HG02610 (cell line): ENCODE data around the gene CDC42EP3.

Experiments
- ATAC-seq: cut with Tn5 transposase; IDR thresholded peaks from one replicate; pipeline ENCODE4 v1.9.1; 2021; ENCODE audit warnings: mild to moderate bottlenecking, moderate library complexity; ENCODE audit not compliant: unreplicated experiment

CDC42EP3 gene, protein sequence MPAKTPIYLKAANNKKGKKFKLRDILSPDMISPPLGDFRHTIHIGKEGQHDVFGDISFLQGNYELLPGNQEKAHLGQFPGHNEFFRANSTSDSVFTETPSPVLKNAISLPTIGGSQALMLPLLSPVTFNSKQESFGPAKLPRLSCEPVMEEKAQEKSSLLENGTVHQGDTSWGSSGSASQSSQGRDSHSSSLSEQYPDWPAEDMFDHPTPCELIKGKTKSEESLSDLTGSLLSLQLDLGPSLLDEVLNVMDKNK

DNA sequence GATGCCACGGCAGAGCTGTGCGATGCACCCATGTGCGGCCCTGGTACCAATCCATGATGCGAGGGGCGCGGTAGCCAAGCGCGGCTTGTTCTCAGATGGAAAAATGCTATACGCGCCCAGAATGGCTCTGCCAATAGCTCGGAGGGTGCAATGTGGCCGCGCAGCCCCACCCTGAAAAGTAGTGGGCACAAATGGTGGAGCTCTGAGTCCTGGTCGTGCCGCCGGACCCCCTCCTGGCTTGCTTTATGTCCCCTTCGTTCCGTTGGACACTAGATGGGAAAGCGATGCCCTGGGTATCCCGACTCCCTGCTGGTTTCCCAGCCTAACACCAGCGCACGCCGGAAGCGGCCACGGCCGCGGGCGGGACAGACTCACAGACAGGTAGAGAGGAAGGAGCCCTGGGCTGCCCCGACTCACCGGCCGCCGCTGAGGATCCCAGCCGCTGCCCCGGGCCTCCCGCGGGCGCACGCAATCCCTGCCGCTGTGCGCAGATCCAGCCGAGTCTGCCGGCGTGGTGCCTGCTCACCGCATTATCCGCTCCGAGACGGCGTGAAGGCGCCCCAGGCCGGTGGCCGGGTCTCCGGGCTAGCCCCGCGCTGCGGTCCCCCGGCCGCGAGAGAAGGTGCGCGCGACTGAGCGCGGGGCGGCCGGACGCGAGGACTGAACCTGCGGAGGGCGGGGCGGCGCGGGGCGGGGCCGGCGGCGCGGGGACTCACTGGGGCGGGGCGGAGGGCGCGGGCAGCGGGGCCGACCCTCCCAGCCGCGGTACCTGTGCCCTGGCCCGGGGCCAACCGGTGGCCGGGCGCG, at the start of gene CDC42EP3:
Gene CDC42EP3 (minus strand): TSS at position 634 of the 807 bp plus-strand sequence. CDS start 25,055 bp downstream, outside the sequence.
- peak; percentile 48 for ATAC-seq

DNA sequence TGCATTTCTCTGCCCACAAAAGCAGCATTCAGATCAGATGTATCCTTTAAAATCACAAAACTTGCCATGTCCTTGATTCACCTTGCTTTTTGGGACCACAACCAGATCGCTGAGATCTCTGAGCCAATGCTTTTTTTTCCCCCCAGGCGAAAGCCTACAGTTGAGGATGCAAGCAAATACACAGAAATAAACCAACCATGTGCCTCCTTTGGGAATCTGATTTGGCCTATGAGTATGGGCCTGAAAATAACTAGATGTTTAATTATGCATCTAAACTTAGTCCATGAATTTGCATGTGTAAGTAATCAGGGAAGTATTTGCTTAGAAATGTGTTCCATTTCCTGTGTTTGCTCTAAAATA, 49.7 kb upstream of the CDC42EP3 start:
- ATAC-seq: no peak

DNA sequence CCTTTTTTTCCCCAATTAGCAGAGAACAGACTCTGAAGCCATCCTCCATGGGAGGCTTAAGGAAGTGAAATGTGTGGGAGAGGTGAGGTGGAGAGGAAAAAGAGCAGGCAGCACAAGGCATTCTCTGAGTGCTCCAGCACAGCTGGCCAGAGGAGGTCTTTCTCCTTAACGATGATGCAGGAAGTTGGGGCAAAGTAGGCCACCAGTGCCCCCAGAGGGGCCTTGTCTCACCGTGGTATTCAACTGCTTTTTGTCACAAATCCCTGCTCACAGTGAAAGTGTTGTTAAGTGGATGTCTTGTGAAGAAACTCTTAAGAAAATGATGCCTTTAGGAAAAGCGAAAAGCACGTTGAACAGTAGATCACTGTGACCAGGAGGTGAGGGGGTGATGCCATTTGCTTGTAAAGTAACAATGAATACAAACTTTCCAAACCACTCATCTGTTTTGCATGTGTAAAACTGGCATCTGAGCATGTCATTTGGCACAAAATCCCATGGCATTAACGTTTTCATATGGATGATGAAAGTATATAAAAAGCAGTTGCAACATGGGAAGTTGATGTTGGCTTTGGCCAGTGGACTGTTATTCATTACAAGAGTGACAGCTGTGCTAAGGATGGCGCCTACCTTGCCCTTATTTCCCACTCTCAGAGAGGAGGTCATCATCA, 49.2 kb upstream of the CDC42EP3 start:
- no peak for ATAC-seq

DNA sequence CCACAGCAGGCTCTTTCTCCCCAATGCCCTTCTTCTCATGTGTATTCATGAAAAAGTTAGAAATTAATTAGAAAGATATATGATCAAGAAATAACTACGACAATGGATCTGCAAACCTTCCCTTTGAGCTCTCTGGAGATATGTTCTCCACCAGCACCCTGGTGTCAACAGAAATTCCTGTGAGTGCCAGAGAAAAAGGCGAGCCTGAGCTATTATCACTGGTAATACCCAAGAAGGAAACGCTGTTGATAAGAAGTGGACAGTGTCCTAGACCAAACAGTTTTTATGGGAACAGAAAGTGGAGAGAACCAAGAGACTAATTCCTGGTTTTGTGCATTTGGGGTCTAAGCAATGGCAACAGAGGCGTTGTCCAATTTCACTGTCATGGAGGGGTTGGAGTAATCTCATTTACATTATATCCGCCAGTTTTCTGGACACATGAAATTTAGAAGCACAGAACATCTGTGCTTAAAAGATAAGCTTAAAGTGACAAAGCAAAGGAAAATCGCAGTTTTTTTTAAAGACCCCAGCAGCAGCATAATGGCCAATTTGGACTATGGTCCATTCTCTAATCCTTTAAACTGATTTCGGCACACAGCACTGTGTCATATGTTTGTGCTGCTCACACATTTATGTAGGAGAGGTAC, 47.2 kb upstream of the CDC42EP3 start:
- no peak for ATAC-seq

DNA sequence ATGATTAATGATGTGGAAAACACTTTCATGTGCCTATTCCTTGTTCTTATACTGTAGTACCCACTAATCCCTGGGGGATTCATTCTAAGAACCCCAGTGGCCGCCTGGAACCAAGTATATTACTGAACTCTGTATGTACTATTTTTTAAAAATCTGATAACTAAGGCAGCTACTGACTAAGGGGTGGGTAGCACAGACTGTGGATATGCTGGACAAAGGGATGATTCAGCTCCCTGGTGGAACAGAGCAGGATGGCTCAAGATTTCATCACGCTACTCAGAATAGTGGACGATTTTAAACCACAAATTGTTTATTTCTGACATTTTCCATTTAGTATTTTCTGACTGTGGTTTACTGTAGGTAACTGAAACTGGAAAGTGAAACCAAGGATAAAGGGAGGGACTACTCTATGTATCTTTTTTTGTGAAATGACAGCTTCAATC, 41.8 kb upstream of the CDC42EP3 start:
- no peak for ATAC-seq

DNA sequence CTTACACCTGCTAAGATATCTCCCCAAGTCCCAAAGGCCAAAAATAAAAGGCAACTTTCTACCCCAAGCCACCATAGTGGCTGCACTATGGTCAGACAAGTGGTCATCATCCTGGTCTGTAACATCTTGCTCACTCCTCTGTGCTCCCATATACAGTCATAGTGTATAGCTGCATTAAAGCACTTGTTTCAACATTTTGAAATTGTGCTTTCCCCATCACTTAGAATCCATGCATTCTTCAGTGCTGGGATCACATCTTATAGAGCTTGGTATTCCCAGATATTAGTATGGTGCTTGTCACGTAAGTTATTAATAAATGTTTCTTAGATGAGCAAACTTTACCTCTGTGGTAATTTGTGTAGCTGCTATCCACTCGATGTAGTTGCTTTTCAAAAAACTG, 40.4 kb upstream of the CDC42EP3 start:
- no peak for ATAC-seq

DNA sequence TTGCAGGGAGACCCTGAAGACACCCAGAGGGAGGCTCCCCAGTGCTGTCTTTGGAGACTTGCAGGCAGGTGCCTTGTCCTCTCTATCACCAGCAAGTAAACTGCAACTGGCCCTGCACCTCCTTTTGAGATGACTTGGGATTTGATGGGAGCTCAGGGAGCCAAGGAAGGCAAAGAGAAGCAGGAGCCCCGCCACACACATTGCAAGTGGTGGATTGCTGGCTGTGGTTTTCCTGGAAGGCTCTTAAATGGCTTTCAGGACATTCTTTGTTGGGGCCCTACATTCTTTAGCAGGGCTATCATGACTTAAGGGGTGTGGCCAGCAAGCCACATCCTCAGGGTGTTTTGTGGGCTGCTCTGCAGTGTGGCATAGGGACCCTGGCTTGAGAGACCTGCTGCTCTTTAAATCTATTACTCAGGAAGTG, 39.9 kb upstream of the CDC42EP3 start:
- ATAC-seq: peak; percentile 41

DNA sequence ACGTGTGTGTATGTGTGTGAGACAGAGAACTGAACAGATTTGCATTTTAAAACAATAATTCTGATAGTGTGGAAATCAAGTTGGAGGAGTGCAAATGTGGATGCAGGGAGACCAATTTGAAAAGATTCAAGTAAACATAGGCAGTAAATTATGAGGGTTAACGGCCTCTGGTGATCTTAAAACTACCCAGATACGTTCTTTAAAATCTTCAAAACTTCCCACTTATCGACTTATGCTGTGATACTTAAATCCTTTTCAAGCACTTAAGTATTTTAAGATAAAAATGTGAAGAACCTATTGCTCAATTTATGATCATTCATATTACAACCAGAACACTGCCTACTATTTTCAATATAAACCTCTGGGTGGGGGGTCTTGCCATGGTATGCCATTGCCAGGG, 37.7 kb upstream of the CDC42EP3 start:
- ATAC-seq: no peak

DNA sequence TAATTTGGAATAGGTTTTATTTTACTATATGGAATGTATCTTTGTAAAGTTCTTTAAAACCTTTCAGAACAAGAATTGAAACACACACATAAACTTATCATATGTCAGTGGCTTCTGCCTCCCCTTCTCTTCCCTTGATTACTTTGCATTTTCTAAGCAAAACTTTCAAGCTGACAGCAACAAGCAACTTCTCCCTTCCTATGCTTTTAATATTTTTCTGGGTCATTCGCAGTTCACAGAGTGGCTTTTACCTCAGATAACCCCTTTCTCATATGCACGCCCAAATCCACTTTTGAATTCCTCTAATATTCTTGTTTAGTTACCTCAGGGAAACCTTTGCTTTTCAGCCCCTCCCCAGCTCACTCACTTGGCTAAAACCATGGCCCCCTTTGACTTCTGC, 36.7 kb upstream of the CDC42EP3 start:
- ATAC-seq: no peak

DNA sequence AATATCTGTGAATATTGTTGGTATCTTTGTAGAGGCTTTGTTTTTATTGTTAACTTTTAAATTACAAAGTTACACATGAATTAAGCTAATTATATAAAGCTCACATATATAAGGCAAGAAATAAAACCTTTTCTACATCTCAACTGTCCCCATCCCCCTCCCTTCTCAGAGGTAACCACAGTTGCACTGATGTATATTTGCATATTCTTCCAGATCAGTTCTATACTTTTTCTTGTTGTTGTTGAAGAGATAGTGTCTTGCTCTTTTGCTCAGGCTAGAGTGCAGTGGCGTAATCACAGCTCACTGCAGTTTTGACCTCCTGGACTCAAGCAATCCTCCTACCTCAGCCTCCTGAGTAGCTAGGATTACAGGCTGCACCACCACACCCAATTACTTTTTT, 36.0 kb upstream of the CDC42EP3 start:
- ATAC-seq: no peak

DNA sequence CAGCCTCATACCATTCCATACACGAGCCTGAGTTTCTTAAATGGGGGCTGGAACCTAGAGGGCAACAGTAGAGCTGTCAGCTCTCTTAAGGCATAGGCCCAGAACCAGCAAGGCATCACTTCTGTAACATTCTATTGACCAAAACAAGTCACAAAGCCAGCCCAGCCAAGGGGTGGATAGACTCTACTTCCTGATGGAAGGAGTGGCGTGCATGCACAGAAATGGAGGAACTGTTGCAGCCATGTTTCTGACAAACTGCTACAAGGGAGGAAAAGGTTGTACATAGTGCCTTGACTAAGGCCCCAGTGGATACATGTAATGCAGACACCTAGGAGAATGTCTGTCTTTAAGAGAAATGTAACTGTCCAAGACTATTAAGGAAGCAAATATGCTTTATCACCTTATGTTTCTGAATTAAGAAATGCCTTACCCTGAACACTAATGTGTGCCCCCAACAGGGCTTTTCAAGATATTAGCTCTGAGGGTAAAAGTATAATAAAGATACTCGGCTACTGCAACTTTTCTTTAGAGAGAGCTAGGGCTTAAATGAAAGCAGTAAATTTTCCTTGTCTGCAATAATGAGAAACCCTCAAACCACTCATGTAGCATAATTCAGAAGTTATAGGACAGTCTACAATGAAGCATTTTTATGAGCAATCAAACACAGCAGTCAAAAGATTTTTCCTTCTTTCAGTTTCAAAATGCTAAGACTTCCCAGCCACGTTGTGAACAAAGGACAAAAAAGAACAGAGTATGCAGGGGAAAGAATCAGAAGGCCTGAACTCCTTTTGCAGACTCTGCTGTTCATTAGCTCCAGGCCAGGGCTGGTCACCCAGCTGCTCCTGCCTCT, 35.1 kb upstream of the CDC42EP3 start:
- ATAC-seq: no peak

DNA sequence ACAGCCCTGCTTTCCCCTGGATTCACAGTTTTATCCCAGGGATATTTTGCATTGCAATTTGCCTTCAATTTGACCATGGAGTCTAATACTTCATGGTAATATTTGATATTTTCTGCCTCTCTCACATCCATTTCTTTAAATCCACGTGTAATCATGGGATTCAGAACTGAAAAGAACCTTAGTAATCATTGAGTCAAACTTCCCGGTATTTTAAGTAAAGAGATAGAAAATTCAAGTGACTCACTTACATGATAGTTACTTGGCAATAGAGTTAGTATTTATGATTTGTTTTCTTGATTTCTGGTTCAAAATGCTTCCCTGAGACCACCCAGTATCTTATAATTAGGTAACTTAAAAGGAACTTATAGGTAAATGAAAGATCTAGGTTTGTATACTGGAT, 33.7 kb upstream of the CDC42EP3 start:
- no peak for ATAC-seq

DNA sequence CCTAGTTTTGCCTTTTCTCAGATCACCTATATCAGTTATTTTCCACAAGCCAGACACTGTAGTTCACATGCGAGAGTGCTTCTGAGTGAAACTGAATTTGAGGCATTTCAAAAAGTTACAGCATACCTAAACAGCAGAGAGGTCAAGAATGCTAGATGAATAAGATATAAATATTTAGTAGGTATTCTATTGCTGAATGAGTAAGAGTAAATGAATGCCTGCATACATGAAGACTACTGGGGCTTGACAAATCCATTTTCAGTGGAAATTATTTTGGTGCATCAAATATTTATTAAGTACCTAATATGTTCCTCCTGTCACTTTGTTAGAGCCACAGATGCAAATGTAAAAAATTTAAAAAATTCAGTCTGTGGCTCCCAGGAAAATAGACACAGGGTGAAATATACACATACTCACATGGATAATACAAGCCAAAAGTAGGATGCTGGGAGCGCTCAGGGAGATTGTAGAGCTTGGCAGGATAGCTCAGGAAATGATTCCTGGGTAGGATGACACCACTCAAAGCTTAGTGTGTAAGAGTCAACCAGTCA, 27.6 kb upstream of the CDC42EP3 start:
- ATAC-seq: no peak

DNA sequence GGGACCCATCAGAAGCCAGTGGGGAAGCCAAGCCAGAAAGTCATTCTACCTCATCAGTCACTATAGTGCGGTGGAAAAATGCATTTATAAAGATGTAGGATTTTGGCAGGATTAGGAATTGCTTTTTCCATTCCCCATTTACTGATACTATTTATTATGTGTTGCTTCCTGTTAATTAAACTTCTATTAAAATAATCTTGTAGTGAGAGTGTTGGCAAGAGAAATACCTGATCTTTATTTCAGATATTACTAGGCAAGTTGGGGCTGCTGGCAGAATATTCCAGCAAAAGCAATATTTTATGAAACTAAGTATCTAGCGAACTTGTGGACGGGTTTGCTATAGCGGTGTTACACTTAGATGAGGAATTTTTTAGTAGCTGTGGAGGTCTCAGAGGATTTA, 23.9 kb upstream of the CDC42EP3 start:
- ATAC-seq: no peak

DNA sequence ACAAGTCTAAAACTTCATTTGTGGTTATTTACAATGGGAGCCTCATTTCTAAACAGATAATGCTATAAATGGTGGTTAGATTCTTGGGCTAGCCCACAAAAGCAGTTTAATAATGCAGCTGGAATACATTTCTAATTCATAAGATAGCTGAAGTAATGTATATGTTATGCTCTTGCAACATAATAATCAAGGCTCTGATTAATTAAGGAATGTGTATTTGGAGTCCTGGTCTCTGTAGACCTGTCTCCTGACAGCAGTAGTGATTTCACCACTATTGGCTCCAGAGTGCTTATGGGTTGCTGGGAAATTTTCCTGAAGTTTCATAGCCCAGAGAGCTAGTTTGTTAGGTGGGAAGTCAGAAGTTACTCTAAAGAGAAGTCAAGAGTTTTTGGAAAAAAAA, 21.3 kb upstream of the CDC42EP3 start:
- ATAC-seq: no peak

DNA sequence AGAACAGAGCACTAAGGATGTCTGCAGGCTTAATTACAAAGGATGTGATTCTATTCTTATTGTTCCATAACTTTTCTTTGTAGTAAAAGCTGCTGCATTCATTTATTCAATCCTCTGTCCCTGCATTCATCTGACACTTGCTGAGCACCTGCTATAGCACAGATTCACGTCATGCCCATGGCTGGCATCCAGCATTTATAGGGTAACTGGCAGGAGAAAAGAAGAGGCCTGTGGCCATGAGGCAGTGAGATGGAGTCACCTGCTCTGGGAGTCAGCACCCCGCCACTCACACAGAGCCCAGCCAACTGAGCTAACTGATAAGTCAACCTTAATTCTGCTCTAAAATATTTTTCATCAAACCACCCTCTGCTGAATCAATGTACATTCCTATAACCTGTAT, 18.3 kb upstream of the CDC42EP3 start:
- ATAC-seq: no peak

DNA sequence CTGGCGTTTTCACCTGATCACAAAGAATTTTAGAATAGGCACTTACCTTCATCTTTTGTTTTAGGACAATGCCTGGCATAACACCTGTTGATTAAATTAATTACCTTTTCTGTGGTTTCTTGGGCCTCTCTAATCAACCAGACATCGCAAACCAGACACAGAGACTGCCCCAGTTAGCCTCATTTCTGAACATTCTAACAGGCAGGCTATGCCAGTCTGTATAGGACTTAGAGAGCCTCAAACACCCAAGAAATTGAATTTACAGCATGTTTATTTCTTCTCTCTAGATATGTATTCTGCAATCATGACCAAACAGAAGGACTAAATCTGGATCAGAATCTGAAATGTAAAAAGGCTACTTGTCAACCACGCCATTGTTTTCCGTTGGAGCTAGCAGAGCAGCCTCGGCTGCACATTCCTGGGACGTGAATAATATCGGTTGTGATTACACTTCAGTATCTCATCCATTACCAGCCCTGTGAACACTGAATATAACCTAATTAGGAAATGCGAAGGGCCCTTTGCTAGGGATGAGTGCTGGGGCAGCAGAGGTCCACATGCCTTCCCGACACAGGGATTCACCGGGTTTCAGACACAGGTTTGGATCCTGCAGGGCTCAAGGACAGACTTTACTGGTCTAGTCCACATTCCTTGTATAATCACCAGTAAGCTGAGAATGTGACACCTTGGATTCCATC, 17.5 kb upstream of the CDC42EP3 start:
- no peak for ATAC-seq

DNA sequence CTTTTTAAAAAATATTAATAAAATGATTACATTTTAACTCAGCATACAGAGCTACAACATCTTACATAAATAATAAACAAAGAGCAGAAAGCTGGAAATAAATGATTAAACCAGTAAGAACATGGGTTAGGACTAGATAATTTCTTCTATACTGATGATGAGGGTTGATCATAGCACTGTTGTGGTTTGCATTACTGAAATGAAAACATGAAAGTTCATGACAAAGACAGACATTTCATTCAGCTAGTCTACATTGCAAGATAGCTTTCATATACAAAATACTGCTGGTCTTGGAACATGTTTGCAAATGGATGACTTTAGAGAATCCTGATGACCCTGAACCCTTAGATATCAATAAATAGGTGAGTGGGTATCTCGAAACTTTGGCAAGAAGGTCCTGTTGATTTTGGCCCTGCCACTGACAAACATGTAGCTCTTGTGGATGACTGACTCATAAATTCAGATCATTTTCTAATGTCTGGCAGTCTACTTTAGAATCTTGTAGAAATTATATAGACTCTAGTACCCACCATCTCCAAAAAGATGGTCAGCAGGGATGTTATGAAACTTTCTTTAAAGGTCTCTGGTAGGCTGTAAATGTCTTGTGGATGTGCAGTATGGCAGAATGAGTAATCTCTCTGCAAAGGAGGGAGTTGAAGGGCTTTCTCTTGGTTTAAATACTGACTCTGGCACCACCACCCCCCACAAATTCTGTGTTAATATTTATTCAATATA, 15.5 kb upstream of the CDC42EP3 start:
- ATAC-seq: no peak

DNA sequence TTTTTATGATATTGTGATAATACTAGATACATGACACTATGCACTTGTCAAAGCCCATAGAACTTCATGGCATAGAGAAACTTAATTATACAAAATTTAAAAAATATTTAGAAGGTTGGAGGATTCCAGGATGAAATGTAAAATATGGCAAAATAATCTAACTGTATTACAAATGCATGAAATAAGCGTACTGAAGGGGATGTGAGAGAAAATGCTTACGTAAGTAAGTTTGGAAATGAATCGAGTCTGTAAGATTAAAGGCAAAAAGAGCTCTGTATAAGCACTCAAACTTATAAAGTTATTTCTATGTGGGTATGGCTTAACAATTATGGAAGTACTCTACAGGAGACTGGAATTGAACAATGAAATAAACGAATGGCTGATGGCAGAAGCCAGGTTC, 13.4 kb upstream of the CDC42EP3 start:
- ATAC-seq: no peak
